ENCODE data around the gene CD40.

CD40 gene

GRCh38 chr20:46172961-46173536, 54.9 kb downstream of the CD40 start:
- DNase-seq (ENCODE audit: low read depth in 2 of 2) = no peak

GRCh38 chr20:46173652-46174468, 55.7 kb downstream of the CD40 start:
- no peak for DNase-seq (ENCODE audit: low read depth in 2 of 2)

- DNase-seq (ENCODE audit: low read depth in 2 of 2) = peak; percentile 30 to 48
Measured at GRCh38 chr20:46174469-46175126, 56.5 kb downstream of the CD40 start.

- DNase-seq (ENCODE audit: low read depth in 2 of 2) = no peak
Measured at GRCh38 chr20:46175127-46175494, 57.0 kb downstream of the CD40 start.

GRCh38 chr20:46176739-46177378, 58.7 kb downstream of the CD40 start:
- DNase-seq (ENCODE audit: low read depth in 2 of 2) = no peak

GRCh38 chr20:46177768-46178167, 59.7 kb downstream of the CD40 start:
- no peak for DNase-seq (ENCODE audit: low read depth in 2 of 2)

- DNase-seq (ENCODE audit: low read depth in 2 of 2) = no peak
Measured at GRCh38 chr20:46178891-46179290, 60.8 kb downstream of the CD40 start.
